GM19239 (cell line): ENCODE data around the gene CCDC178.
"Not testable (repeated sequence)": the region's sequence is repeated elsewhere in the genome, so short reads cannot be mapped to it uniquely, and the experiment has no call there.

Experiments
- DNase-seq: peaks from one replicate; pipeline ENCODE4 v3.0.0; 2011; ENCODE audit warnings: low spot score; ENCODE audit not compliant: insufficient read length
- FAIRE-seq: peaks from 2 replicates; lab custom pipeline; 2011; peaks lifted over from hg19 to GRCh38; lab: Jason Lieb, UNC

Gene CCDC178

DNA sequence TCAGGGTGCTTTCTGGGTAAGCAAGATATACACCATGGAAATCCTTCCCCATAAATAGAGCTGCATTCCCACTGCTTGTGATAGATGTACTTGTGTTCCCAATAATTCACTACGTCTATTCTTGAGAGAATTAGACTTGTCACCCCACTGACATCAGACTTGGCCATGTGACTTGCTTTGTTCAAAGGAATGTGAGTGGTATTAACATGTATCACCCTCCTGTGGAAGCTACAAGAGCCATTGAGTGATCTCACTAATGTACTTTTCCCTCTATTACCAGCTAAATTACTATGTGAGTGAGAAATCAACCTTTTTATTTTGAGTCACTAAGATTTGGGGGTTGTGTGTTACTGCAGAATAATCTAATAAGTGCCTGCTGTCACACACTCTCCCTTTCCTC lies 176.0 kb downstream of the CCDC178 start:
- FAIRE-seq (no peak), DNase-seq (no peak)

DNA sequence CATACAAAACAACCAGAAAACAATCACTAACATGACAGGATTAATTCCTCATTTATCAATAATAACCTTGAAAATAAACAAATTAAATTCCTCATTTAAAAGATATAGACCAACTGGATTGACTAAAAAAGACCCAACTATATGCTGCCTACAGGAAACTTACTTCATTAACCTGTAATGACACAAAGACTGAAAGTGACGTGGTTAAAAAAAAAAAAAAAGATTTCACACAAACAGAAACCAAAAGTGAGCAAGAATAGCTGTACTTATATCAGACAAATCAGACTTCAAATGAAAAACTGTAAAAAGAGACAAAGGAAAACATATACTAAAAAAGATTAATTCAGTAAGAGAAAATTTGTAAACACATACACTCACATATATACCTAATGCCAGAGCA lies 201.2 kb downstream of the CCDC178 start:
- FAIRE-seq, result no peak
- DNase-seq, result no peak

DNA sequence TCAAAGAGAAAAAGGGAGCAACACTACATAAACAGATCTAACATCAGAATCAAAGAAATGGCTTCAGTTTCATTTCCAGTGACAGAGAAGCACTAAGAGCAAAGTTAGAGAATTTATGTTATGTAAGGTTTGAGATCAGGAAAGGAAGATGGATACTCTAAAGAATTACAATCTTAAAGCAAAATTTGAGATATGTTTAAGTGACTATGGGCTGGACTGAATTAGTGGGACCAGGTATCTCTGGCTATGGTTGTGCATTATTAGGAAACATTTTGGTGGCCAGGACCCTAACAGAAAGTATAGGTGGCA lies 208.2 kb downstream of the CCDC178 start:
- DNase-seq (no peak), FAIRE-seq (no peak)

DNA sequence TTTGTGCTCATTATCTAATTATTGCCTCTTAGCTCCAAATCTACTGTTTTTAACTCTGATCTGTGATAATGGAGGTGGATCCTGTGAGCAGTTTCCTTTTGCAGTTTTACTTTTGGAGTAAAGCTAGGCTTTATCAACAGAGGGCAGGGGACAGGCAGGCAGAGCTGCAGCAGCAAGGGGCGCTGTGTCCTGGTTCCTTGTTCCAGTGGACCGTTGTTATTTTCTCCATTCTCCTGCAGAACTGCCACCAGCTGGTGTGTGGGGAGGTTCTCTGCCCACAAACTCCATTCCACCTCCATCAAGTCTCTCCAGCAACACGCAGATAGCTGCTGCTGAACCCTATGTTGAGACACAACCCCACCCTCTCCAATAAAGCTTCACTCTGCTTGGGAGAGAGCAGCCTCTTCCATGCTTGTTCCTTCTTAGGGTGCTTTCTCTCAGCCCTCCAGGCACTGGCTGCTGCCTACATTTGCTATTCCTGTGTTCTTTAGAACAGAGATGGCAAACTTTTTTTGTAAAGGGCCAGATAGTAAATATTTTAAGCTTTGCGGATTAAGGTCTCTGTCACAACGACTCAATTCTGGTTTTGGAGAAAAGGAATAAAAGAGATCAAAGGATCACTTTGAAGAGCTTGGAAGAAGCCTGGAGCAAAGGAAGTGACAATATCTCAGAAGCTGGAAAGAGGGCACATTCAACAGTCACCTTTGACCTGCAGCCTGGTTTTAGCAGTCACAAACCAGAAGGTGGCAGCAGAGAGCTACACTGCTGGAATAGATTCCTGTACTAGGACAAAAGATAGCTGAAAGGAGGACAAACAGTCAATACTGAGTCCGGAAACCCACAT lies 208.8 kb downstream of the CCDC178 start:
- DNase-seq (peak; percentile 12), FAIRE-seq (no peak)

DNA sequence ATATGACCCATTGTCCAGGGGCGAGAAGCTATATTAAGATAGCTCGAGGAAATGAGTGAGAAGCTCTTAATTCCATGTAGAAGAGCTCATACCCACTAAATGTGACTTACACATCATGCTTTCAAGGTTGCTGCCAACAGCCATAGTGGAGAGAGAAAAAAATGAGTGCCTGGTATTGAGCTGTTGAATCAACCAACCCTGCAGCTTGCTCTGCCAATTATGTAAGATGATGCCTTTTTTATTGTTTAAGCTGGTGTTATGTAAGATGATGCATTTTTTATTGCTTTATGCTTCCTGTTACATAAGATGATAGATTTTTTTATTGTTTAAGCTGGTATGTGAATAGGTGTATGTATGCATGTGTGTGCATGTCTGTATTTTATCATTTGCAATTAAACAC lies 228.2 kb downstream of the CCDC178 start:
- DNase-seq (no peak), FAIRE-seq (no peak)

DNA sequence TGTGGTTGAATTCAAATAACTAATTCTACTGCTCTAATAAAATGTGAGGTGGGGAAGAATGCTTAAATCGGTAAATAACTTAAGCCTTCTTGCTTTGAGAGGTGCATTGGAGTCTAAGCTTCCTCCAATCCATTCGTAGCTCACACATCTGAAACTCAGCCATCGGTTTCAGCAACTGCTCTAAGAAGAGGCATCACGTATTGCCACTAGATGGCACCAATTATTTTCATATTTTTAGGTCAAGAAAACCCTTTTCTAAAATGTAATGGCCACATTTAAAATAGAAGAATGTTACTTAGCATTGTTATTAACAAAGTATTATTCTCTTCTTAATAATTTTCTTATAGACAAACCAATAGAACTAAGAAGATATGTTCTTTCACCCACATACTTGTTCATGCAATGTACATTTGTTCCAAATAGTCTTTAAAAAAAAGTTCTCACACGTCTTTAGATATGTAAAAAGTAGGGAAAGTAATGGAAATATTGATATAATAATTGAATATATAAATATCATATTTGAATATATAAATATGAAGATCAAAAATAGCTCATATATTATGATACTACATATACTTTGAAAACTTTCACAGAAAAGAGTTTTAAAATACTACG lies 229.8 kb downstream of the CCDC178 start:
- no peak for DNase-seq
- FAIRE-seq, result peak; percentile 57

DNA sequence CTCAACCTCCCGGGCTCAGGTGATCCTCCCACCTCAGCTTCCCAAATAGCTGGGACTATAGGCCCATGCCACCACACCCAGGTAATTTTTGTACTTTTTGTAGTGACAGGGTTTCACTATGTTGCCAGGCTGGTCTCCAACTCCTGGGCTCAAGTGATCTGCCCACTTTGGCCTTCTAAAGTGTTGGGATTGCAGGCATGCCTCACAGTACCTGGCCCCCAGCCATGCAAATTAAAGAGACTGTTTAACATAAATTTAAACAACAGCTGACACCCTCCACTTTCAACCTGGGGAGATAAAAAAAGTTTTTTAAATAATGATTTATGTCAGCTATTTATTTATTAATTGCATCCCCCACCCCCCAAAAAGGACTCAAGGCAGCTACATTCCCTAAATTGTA lies 234.7 kb downstream of the CCDC178 start:
- FAIRE-seq, result no peak
- no peak for DNase-seq

DNA sequence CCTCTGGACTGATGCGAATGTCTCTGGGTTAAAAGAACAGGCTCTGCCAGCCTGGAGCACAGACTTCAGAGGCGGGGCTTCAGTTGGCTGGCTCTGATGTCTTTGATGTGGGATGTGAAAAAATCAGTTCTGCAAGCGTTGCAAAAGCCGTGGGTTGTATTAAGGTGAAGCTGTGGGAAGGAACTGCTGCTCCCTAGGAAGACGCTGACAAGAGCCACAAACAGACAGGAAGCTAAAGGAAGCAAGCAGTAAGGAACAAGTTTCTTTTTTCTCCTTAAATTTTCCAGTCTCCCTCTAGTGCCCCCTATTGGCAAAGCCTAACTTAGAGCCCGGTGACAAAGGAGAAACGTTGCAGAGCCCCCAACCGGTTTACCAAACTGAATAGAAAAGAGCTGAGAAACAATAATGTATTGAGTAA lies 239.0 kb downstream of the CCDC178 start:
- no peak for DNase-seq
- no peak for FAIRE-seq

DNA sequence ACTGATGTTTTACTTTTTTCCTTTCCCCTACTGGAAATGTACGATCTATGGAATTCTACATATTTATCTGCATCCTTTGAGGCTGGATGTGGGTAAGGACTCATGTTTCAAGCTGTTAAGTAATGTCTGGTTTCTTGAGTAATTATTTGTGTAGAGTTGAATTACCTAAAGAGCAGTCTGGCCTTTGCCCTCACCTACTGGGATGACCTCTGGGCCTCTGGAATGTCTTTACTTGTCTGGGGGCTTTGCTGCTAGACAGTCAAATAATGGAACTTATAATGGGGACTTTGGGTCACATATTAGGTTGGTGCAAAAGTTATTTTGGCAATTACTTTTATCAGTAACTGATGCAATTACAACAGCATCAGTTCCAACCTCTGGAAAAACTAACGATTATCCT lies 244.7 kb downstream of the CCDC178 start:
- no peak for DNase-seq

DNA sequence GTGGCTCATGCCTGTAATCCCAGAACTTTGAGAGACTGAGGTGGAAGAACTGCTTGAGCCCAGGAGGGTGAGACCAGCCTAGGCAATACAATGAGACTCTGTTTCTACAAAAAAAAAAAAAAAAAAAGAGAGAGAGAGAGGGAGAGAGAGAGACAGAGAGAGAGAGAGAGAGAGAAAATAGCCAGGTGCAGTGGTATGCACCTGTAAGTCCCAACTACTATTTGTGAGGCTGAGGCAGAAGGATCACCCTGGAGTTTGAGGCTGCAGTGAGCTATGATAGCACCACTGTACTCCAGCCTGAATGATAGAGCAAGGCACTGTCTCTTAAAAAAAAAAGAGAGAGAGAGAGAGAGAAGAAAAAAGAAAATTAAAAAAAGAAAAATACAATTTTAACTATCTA lies 245.7 kb downstream of the CCDC178 start:
- DNase-seq (no peak), FAIRE-seq (no peak)

More for the DNA sequence above, 244.7 kb downstream of the CCDC178 start:
- no peak for FAIRE-seq

DNA sequence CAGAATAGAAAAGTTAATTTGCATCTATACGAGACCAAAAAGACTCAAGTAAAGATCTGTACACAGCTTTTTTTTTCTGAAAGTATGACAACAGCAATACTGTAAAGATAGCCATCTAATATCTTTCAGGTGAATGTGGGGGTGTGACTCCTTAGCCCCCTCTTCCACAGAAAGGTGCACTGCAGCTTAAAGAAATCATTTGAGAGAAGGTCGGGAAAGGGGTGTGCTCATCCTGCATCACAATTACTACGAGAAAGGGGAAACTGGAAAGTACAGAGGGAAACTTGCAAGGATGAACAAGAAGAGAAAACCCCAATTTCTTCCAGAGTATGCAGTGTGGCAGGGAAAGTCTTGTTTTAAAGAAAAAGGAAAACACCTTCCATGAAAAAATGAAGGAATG lies 255.6 kb downstream of the CCDC178 start:
- FAIRE-seq, result no peak
- no peak for DNase-seq

DNA sequence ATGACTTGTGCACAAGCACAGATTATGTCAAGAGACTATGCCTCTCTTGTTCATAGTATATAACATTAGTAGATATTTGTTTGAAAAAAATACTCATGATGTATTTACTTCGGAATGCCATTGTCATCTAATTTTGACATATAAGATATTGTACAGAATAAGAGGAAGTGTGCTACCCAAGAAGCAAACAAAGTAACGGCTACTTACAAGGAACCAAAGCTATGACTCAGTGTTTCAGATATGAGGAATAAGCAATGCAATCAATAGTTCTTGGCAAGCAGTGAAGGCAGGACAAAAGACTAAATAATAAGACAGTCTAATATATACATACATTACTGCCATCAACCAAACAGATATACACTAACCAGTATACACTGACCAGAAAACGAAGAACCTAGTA lies 256.3 kb downstream of the CCDC178 start:
- DNase-seq (no peak), FAIRE-seq (no peak)

DNA sequence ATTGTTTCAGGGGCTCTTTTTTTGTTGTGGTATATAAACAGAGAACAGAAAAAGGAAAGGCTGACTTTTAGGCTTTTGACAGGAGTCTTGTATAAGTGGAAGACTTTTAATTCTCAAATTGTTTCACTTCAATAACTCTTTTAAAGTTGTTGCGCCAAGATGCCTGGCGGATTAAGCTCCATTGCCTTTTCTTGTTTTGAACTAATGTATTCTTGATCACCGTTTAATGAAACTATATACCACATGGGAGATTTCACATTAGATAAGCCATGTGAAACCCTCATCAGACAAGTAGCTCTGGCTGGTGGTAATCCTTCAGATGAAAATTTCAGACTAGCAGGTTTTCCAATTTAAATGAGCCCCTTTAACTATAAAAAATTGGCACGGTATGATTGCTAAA lies 257.4 kb downstream of the CCDC178 start:
- DNase-seq (no peak), FAIRE-seq (no peak)

DNA sequence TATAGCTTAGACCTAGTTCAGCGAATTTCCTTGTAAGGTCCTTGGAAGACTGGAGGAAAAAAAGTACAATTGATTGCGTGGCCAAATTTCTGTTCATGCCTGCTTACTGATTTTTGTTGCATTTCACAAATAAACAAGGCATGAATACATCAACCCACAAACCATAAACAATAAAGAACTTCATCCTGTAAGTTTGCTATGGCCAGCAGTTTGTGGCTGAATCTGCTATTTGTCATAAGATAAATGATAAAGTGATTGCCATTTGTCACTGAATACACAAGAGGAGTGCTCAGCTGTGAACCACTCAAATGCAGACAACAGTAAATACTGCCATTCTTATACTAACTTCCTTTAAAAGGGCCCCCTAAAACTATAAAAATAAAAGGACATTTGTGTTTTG lies 259.5 kb downstream of the CCDC178 start:
- FAIRE-seq, result no peak
- no peak for DNase-seq

DNA sequence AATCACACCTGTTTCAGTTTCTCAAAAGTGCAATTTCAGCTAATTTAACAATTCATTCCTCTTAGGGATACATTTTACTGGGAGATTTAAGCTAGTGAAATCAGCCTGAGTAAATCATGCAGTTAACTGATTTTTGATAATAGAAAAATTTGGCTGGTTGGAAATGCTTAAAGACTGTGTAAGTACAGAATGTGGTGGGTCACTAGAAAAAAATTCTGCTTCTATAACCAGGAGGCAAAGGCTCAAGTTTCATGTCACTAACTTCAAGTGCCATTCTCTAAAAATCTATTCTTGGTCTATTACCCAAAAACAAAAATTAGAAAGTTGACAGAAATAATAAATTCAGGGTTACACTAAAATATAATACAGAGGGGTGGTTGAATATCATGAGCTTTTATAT lies 271.3 kb downstream of the CCDC178 start:
- FAIRE-seq, result no peak

DNA sequence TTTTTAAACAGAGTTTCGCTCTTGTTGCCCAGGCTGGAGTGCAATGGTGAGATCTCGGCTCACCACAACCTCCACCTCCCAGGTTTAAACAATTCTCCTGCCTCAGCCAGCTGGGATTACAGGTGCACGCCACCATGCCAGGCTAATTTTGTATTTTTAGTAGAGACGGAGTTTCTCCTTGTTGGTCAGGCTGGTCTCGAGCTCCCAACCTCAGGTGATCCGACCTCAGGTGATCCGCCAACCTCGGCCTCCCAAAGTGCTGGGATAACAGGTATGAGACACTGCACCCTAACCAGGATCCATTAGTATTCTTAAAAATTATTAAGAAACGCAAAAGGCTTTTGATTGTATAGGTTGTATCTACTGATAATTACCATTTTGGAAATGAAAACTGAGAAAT lies 276.4 kb downstream of the CCDC178 start:
- FAIRE-seq, DNase-seq: not testable (repeated sequence)

More for the DNA sequence above, 271.3 kb downstream of the CCDC178 start:
- no peak for DNase-seq

DNA sequence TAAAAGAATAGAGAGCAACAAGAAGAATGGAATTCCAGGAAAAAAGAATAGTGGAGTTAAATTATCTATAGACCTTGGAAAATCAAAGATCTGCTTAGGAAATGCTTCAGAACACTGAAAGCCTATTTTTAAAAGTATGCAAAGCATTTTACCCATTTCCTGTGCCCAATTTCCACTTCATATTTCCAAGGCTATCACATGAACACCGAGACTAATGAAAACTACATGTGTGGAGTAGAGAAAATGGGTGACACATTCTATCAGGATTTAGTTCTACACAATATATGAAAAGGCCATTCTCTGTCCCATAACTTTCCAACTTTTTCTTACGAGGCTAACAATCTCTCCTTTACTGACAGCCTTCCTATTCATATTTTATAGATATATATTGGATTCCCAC lies 279.4 kb downstream of the CCDC178 start:
- no peak for FAIRE-seq
- no peak for DNase-seq

DNA sequence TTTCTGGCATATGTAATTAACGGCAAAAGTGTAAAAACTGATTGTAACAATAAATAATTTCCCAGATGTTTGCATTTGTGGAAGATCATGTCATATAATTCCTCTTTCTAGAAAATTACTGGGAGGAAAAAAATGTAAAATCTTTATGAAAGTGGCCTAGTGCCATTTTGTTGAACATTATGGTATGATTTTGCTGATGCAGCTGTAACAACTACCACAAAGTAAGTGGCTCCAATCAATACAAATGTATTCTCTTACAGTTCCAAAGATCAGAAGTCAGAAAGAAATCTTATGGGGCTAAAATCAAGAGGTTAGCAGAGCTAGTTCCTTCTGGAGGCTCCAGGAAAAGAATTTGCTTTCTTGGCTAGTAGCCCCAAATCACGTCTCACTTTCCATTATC lies 281.4 kb downstream of the CCDC178 start:
- DNase-seq, result no peak
- no peak for FAIRE-seq

DNA sequence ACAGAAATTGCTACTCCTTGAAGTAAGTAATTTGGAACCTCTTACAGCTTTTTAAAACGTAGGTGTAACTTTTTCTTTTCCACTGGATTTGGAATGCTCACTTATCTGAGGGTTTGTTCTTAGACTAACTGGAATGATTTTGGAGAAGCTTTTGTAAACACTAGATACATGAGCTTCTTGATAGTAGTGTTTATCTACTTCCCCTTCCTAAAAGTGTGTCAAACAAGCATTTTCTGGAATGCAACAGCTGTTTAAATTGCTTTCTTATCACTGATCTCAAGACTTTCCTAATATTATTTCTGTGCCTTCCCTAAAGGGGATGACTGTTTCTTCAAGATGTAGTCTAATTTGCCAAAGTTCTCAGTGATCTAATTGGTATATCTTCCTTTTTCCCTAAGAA lies 282.6 kb downstream of the CCDC178 start:
- no peak for DNase-seq
- FAIRE-seq, result no peak

DNA sequence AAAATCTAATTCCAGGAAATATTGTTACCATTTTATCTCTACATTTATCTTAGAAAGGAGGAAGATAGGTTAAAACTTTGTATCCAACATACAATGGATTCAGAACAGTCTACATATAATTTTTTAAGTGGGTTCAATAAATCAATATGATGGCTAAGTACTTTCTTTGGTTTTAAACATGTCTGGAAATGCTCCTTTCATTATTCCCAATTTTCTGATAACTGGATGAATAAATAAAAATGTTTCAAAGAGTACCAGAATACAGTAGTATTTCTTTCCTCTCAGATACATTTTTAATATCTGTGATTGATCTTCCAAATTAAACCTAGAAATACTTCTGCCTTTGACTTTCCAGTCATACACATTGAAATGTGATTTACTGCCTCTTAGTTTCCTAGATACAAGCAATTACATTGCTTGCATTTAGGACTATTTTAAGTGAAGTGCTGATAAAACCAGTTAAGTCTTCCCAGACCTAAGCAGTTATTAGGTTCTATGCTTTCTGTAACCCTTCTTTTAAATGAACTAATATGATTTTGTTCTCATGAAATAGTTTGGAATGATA lies 283.5 kb downstream of the CCDC178 start:
- FAIRE-seq, result no peak
- no peak for DNase-seq

DNA sequence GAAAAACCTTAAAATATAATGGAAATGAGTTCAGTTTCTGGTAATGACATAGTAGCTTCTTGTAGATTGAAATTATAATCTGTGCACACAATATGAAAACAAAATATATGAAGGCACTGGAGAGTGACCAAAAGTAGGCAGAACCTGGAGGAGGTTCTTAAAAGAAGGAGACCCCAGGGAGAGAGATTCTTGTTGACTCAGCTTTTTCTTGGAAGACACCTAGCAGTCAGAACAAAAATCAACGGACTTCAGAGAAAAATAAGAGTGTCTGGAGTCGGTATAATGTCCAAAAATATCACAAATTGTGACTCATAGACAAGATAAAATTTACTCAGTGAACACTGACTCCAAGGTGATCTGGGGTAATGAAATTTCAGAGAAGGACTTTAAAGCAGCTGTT lies 286.5 kb downstream of the CCDC178 start:
- FAIRE-seq (no peak), DNase-seq (no peak)

DNA sequence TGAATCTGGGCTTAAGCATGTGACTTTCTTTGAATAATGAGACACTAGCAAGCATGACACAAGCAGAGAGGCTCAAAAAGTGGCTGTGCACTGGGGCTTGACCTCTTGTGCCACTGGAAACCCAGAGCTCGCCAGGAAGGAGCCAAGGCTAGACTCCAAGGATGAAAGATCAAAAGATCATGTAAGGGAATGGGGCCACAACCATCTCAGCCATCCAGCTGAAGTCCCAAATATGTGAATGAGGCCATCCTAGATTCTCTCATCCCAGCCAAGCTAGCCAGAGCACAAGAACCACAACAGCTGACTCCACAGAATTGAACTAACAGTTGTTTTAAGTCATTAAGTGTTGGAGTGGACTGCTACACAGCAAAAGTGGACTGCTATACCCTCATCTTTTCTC lies 288.1 kb downstream of the CCDC178 start:
- DNase-seq, result no peak
- FAIRE-seq, result no peak
